GM19240 (cell line): ENCODE data around the gene SPATA3.

Experiments
- DNase-seq: peaks from one replicate; pipeline ENCODE4 v3.0.0; 2011; ENCODE audit warnings: low spot score; ENCODE audit not compliant: insufficient read length

SPATA3 gene

DNA sequence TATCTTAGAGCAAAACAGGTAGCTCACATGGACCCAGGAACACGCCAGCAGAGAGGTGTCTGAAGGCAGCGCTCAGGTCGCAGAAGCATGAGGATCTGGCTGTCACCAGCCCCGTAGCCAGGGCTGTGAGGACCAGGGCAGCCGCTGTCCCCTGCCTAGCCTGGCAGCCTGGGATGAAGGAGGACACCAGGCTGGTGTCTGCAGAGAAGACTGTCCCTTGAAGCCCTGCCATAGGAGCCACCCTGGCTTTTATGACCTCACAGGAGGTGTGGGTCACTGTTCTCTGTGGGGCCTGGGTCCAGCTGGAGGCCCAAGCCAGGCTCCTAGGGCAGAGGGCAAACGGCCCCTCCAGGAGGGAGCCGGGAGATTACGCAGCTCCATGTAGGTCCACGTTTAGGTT, at the start of gene SPATA3:
SPATA3 (plus strand) TSS at position 301 of the 400 bp plus-strand sequence. CDS start 113 bp downstream, outside the sequence.
- DNase-seq: no peak

DNA sequence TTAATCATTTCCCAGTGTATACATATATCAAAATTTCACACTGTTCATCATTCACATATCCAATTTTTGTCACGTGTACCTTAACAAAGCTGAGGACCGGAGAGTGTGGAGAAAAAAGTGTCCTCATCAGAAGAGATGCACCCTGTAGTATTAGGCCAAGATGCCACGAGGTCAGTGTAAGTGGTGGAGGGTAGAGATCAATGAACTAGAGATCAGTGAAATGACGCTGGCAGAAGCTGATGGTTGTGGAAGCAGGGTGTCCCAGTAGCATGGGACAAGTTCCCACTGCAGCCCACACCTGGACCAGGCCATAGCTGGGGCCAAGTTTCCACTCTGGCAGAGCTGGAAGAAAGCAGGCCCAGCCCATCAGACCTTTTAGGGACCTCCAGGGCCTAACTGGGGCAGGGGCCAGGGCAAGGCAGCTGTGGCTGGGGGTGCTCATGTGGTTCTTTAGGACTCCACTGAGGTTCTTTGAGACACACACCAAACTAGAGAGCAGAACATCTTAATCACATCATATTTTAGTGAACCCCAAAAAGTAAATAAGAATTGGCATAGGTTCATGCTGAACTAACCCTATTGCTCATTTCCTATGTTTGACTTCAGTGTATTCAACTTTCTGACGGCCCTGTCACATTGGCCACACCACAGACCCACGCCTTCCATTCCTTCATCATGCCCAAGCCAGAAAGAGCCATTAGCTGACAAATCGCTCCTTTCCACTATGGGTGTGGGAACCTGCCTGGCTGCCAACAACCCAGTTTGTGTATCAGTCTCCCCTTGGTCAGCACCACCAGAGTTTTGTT, 49.3 kb upstream of the SPATA3 start:
- no peak for DNase-seq

DNA sequence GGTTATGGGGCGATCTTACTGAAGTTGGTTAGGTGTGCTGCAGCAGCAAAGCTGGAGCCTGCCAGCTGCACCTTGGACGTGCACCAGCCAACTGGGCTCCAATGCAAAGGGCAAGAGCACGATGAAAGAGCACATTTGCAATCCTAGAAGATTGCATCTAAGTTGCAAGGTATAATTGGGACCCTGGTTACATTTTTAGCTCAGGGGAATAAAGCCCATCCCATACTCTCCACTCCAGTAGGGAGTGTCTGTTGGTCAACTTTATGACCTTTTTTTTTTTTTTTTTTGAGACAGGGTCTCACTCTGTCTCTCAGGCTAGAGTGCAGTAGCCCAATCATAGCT, 48.7 kb upstream of the SPATA3 start:
- DNase-seq: no peak

DNA sequence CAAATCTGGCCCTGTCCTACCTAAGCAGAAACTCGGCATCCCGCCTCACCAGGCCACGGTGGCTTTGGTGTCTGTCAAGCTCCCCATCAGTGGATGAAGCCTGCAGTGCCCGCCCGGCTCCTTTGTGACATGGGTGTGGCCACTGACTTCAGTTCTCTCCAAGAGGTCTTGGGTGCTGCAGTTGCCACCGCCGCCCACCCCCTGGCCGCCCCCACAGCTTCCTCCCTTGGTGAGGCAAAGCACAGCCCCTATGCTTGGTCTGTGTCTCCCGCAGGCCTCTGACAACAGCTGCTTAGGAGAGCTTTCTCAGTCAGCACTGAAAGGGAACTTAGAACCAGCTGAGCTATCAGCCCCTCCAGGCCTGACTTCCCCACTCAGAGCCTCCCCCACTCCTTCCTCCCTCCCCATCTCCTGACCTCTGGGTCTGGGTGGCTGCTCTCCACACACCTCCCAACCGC, 48.0 kb upstream of the SPATA3 start:
- DNase-seq: no peak

DNA sequence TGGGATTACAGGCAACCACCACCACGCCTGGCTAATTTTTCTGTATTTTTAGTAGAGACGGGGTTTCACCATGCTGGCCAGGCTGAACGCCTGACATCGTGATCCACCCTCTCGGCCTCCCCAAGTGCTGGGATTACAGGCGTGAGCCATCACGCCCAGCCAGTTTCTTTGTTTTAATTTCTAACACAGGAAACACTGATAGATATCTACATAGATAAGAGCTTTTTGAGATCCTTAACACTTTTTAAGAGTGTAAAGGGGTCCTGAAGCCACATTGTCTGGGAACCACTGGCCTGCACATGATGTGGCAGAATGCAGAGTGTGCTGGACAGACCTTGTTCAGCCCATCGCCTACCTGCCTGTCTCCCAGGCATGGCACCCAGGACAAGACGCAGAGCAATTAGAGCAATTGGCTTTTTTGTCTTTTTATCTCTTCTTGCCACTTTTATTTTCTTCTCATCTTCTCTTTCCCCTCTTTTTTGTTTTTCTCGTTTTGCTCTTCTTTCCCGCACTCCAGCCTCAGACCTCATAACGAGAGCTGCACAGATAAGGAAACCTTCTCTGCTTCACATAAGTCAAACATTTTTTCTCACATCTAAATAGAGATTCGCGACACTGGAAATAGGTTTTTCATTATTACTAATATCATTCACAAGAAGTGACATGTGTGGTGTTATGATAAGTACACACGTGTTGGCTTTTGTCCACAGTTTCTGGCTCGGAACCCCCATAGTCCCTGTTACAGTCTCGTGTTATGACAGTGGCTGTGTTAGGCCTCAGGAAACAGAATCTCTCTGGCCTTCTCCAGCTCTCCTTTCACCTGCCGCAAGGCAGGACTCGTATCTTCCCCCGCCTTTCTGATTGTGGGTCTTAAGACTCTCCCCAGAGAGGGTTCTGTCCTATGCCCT, 45.7 kb upstream of the SPATA3 start:
- DNase-seq: no peak

DNA sequence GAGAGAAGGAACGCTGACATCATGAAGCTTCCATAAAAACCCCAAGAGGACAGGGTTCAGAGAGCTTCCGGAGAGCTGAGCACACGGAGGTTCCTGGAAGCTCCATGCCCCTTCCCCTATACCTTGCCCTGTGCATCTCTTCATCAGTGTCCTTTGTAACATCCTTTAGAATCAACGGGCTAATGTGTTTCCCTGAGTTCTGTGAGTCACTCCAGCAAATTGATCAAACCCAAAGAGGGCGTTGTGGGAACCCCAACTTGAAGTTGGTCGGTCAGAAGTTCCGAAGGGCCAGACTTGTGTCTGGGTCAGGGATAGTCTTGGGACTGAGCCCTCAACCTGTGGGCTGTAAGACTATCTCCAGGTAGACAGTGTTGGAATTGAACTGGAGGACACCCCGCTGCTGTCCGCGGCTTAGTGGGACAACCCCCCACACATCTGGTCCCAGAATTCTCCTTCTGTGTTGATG, 45.0 kb upstream of the SPATA3 start:
- no peak for DNase-seq

DNA sequence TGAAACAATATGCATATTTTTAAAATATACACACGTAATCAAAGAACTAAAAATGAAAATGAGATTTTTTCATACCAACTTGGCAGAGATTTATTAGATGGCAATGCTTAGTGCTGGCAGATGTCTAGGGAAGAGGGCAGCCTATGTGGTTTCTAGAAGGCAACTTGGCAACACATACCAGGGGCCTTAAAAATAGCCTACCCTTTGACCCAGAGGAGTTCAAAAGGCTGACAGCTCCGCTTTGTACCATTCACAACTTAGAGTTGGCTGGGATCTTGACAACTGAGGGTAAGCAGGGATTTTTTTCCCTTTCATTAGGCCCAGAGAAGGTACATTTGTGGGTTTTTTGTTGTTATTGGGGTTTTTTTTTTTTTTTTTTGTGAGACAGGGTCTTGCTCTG, 44.5 kb upstream of the SPATA3 start:
- no peak for DNase-seq

DNA sequence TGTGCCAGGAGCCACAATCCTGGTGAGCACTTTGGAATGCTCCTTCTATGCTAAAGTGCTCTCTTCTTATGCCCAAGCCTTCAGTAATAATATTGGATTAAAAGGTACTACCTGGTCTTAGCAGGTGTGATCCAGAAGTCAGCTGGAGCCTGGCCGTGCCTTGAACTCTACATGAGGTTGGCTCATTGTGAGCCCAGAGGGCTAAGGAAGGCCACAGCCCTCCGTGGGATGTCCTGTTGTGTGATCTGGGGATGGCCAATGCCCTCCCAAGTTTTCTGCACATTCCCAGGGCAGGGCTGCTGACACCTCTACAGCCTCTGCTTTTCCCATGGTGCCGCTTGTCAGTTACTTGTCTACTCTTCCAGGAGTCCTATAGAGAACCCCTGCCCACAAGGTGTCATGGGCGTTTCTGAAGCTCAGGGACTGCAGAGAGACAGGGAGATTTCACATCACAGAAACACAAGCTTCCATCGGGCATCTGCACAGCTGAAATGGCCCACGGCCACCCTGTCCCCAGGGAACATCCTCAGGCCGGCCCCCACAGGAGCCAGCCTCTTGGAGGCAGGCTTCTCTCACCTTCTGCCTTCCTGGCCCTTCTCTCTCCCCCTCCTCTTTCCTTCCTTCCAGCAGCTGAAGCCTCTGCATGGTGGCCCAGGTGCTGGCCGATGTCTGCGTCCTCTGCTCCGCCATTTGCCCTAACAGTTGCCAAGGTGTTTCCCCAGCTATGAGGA, 43.5 kb upstream of the SPATA3 start:
- DNase-seq: no peak

DNA sequence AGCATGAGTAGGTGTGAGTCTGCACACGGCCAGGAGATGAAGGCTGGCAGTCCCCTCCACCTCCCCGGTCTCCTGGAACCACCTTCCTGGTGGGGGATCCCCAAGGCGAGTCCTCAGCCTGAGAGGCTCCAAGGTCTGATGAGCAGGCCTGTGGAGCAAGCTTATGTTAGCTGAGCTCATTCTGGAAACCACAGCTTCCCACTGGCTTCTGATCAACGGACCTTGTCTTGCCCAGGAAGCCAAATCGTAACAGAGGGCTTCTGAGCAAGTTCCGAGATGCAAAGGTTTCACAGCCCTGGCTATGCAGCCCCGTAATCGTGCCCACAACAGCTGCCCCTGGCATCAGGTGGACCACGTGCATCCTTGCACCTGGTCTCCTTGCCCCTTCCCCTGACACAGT, 42.1 kb upstream of the SPATA3 start:
- no peak for DNase-seq

DNA sequence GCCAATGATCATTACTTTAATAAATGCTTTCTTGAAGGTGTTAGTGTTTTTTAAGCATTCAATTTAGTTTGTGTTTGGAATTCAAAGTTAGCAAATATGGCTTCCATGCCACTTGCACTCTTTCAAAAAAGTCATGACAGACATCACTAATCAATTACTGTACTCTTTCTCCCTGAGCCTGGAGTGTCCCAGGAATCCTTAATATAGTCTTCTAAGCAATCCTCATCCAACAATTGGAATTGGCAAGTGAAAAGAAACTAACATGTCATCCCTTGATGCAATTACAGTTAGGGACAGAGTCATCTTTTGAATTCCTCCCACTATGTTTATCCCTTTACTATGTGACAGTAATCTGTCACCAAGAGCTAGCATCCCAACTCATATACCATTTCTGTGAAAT, 41.2 kb upstream of the SPATA3 start:
- no peak for DNase-seq

DNA sequence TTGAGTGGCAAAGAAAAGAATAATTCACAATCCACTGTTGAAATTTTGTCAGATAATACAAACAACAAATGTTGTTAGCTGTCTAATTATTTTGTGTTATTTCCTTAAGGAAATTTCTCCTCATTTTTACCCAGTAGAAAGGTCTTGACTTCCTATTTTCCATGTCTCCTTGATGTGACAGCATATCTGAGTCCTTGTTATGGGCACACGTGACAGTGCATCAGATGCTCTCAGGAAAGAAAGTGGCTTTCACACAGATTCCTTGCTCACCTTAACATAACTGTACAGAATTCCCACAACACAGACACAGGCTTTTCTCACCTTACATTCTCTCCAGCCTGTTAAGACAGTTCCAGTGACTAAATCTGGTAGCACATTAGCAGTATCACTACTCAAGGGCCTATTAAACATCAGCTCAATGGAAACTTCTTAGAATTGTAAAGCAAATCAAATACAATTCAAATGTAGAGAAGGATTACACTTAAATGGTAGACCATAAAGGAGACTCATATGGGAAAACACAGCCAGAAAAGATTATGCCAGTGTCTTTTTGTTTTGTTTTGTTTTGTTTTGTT, 40.7 kb upstream of the SPATA3 start:
- no peak for DNase-seq

DNA sequence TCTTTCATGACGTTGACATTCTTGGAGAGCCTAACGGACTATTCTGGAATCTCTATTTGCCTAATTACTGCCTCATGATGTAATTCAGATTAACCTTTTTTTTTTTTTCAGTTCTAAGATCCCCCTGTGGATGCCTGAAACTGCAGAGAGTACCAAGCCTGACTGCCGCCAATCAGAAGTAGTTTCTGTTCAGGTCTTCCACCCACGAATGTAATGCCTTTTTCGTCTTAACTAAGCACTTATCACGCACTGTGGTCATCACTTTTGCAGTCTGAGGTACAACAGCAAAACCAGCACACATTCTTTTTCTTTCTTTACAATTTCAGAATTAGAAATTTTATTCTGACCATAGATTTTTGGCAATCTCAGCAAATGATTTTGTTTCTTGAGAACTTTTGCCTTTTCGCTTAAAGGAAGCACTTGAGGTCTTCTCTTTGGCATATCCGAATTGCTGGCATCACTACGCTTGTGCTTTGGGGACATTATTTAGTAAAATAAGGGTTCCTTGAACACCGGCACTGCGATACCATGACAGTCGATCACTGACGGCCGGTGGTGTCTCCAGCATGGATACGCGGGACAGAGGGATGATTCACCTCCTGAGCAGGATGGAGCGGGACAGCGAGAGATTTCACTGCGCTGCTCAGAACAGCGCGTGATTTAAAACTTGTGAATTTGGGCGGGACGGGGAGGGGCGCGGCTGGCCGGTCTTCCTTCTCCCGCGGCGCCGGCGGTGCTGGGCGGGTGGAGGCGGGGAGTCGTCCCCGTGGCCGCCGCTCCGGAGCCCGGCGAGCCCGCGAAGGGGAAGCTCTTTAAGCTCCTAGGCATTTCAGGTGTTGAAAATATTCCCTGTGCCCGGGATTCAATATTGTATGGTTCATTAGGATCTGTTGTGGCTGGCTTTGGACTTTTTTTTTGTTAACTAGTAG, 38.8 kb upstream of the SPATA3 start:
- DNase-seq: no peak

DNA sequence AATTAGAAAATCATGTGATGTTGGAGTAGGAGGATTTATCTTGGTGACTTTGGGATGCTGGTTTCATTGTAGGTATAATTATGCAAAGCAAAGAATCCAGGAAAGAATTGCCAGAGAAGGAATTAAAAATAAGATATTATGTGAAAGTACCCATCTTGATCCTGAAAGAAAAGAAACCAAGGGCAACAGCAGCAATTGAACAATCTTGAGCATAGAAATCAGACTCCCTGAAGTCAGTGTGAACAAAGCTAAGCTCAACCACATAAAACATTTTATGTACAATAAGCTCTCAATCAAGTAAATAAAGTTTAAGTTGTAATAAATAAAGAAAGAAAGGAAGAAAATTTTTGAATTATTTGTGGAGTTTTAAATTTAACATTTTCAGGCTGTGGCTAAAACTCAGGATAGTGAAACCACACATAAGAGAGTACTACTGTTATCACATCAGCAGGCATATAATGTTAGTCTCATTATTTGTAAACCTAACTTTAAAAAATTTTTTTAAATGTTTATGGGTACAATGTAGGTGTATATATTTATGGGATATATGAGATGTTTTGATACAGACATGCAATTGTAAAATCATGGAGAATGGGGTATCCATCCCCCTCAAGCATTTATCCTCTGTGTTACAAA, 38.0 kb upstream of the SPATA3 start:
- DNase-seq: no peak

DNA sequence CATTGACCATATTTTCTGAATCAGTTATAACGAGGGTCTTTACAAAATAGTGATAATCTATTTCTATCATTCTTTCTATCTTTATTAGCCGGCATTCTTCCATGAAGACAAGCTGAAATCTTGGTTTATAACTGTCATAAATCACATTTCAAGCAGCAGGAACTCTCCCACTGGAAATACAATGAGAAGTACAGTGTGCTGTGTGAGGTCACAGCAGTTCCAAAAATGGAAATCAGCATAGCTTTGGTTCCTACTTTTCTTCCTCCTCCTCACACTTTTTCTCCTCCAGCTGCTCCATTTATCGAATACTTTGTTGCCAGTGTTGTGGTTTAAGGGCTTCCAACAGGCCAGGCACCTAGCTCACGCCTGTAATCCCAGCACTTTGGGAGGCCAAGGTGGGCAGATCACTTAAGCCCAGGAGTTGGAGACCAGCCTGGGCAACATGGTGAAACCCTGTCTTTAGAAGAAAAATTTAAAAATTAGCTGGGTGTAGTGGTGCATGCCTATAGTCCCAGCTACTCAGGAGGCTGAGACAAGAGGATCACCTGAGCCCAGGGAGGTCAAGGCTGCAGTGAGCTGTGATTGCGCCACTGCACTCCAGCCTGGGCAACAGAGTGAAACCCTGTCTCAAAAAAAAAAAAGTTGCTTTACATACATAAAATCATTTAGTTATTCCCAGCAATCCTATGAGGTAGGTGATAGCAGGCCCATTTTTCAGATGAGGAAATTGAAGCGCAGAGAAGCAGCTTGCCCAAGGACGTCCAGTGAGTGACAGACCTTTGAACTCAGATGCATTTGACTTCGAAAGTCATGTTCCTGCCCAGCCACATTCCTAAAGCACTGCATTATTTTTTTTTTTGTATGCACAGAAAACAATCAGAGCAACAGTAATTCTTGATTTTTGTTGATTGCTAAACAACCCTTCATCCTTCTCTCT, 36.8 kb upstream of the SPATA3 start:
- DNase-seq: no peak

DNA sequence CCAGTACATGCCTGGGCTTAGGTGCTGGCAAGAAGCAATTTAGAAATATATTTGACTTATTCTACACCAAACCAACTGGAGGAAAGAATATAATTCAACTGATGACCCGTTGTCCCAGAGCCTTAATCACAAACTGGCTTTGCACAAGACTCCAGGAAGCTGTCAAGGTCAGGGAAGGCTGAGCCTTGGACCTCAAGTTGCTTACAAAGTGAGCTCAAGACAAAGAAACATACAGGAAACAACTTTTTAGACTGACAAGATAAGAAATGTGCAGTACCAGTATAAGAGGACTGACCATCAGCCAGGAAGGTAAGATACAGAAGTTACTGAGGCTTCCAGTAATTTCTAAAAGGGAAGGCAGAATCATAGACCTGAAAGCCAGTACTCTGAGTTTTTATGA, 35.9 kb upstream of the SPATA3 start:
- no peak for DNase-seq

DNA sequence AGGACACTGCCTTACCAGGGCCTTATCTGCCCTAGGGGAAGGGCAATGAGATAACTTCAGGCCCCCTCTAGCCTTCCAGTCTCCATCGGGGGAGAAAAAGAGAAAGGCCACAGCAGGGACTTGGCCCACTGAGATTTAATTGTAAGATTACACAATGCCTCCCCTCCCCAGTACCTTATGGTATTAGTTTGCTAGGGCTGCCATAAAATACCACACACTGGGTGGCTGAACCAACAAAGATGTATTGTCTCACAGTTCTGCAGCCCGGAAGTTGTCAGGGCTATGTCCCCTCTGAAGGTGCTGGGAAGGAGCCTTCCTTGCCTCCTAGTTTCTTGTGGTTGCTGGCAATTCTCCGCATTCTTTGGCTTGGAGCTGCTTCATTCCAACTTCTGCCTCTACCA, 34.8 kb upstream of the SPATA3 start:
- no peak for DNase-seq

DNA sequence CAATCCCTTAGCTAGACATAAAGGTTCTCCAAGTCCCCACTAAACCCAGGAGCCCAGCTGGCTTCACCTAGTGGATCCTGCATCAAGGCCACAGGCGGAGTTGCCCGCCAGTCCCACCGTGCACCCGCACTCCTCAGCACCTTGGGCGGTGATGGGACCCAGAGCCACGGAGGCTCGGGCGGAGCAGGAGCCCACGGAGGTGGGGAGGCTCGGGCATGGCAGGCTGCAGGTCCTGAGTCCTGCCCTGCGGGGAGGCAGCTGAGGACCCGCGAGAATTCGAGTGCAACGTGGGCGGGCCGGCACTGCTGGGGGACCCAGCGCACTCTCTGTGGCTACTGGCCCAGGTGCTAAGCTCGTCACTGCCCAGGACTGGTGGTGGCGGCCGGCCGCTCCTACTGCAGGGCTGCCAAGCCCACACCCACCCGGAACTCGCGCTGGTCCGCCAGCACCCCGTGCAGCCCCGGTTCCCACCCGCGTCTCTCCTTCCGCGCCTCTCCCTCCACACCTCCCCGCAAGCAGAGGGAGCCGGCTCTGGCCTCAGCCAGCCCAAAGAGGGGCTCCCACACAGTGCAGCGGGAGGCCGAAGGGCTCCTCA, 31.7 kb upstream of the SPATA3 start:
- no peak for DNase-seq

DNA sequence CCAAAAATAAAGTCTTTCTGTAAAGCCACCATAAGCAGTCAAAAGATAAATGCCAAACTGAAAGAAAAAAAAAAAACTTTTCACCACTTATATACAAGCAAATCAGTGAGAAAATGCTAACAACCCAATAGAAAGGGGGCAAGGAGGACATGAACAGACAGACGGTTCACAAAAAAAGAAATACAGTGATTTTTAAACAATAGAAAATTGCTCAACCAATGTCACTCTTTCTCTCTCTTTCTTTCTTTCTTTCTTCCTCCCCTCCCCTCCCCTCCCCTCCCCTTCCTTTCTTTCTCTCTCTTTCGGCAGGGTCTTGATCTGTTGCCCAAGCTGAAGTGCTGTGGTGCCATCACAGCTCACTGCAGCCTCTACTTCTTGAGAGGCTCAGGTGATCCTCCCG, 28.8 kb upstream of the SPATA3 start:
- DNase-seq: no peak
